Fibroblast of lung (primary cell): ENCODE measurements around the gene VPS25. TPM values are rescaled to one million over a fixed set of nuclear protein-coding genes. Genes with fewer than 3 reads are reported as not detected.
A peak's percentile ranks its signal among the peaks of the same experiment; 100 is the strongest.

Experiments used
- DNase-seq, 2 donors: peaks; one replicate each; pipeline versions ENCODE4 v3.0.0 to v3.0.0-alpha.2; 2010; ENCODE audit warnings: low read depth in 2 of 2
- H2AFZ ChIP-seq: 2 replicates; pipeline ENCODE4 v1.5.1; 2012; ENCODE audit warnings: low read length, control low read depth, inconsistent platforms
- H3K27ac ChIP-seq: 2 replicates; pipeline ENCODE4 v1.5.1; 2011; ENCODE audit warnings: low read length, control low read depth; ENCODE audit not compliant: insufficient read depth
- H3K27me3 ChIP-seq: 2 replicates; pipeline ENCODE4 v1.5.1; 2011; ENCODE audit warnings: mild to moderate bottlenecking, low read length; ENCODE audit not compliant: control insufficient read depth, insufficient read depth
- H3K36me3 ChIP-seq: 2 replicates; pipeline ENCODE4 v1.5.1; 2011; ENCODE audit warnings: low read length; ENCODE audit not compliant: control insufficient read depth, insufficient read depth
- H3K4me1 ChIP-seq: 2 replicates; pipeline ENCODE4 v1.5.1; 2011; ENCODE audit warnings: low read length; ENCODE audit not compliant: control insufficient read depth, insufficient read depth; ENCODE audit errors: extremely low read depth
- H3K4me2 ChIP-seq: 2 replicates; pipeline ENCODE4 v1.5.1; 2011; ENCODE audit warnings: low read length, control low read depth; ENCODE audit not compliant: insufficient read depth; ENCODE audit errors: extremely low read depth
- H3K4me3 ChIP-seq, 4 experiments: fragments of 200-600 bp in 1 of 4; sonication (generic) in 1 of 4; replicated peaks in 1 of 4; 2 replicates each; pipeline ENCODE4 v1.5.1; 2011 to 2016; ENCODE audit warnings: low read length in 4 of 4, low read depth in 3 of 4, mild to moderate bottlenecking in 3 of 4, control low read depth in 2 of 4, inconsistent platforms in 1 of 4, mixed read lengths in 1 of 4; ENCODE audit not compliant: insufficient read depth in 1 of 4; ENCODE audit errors: control extremely low read depth in 1 of 4
- H3K79me2 ChIP-seq: 2 replicates; pipeline ENCODE4 v1.5.1; 2012; ENCODE audit warnings: mild to moderate bottlenecking, low read length, inconsistent platforms; ENCODE audit not compliant: control insufficient read depth, insufficient read depth
- H3K9ac ChIP-seq: 2 replicates; pipeline ENCODE4 v1.5.1; 2011; ENCODE audit warnings: mild to moderate bottlenecking, low read length, control low read depth; ENCODE audit not compliant: insufficient read depth
- H3K9me3 ChIP-seq: 2 replicates; pipeline ENCODE4 v1.5.1; 2012; ENCODE audit warnings: low read depth, low read length; ENCODE audit not compliant: control insufficient read depth, insufficient read depth
- H4K20me1 ChIP-seq: 2 replicates; pipeline ENCODE4 v1.5.1; 2011; ENCODE audit warnings: low read length; ENCODE audit not compliant: control insufficient read depth, insufficient read depth; ENCODE audit errors: extremely low read depth
- CTCF ChIP-seq, 2 donors: IDR thresholded peaks in 1 of 2; conservative IDR thresholded peaks in 1 of 2; 1 replicate in 1 of 2; 2 replicates in 1 of 2; pipeline ENCODE4 v1.5.1; 2011 to 2012; ENCODE audit warnings: low read length in 2 of 2, control low read depth in 1 of 2, inconsistent platforms in 1 of 2, low read depth in 1 of 2, mild to moderate bottlenecking in 1 of 2
- EZH2 ChIP-seq: IDR thresholded peaks from 2 replicates; pipeline ENCODE4 v1.5.1; 2012; ENCODE audit warnings: low read length, control low read depth, mild to moderate bottlenecking; ENCODE audit errors: missing control alignments
- polyA minus RNA-seq: library from RNA; depleted of rRNA, polyadenylated mRNA; stranded (reverse); fragments of >200 nt; gene quantifications from 2 replicates; pipeline ENCODE4 v1.2.3, GENCODE V29; 2011; ENCODE audit warnings: low replicate concordance
- polyA plus RNA-seq, 2 donors: library from polyadenylated mRNA; depleted of rRNA in 1 of 2; stranded (reverse) in 1 of 2; unstranded in 1 of 2; fragments of >200 nt; gene quantifications; 2 replicates each; pipeline ENCODE4 v1.2.1, GENCODE V29; 2011 to 2012; ENCODE audit warnings: missing spikeins in 1 of 2
- total RNA-seq: library from RNA; depleted of rRNA; stranded (reverse); fragments of >200 nt; gene quantifications from 2 replicates; pipeline ENCODE4 v1.2.1, GENCODE V29; 2014

Gene VPS25
- total RNA-seq (43.6 and 44.7 TPM in 2 replicates), polyA plus RNA-seq (92.7 and 121 TPM in 2 replicates), polyA minus RNA-seq (40.8 and 74.3 TPM in 2 replicates)
- polyA plus RNA-seq (2012): 77.9 and 98.9 TPM in 2 replicates

GRCh38 chr17:42773290-42774035, at the start of gene VPS25:
Gene VPS25, plus strand, starts transcription at chr17:42773449. Its CDS starts 27 bp downstream, at chr17:42773476.
- Histone ChIP-seq H3K9me3 (no peaks in the 10 kb centered on the region), H3K79me2 (peaks cover 6% of the 10 kb centered on the region), H3K4me2 (peak within 1 kb of the TSS; percentile 100), H3K27ac (peak within 1 kb of the TSS; percentile 92), H3K4me1 (peaks cover 9% of the 10 kb centered on the region), H3K27me3 (no peaks in the 10 kb centered on the region), H3K36me3 (peaks cover 12% of the 10 kb centered on the region), H4K20me1 (no peaks in the 10 kb centered on the region), H3K9ac (peak within 1 kb of the TSS; percentile 88), H3K4me3 (peak within 1 kb of the TSS; percentile 92 to 100 (median 98)), H2AFZ (peak within 1 kb of the TSS; percentile 99)
- peak; percentile 19 to 39 for TF ChIP-seq CTCF (conservative IDR thresholded peaks at IDR 0.05 in 1 of 2, IDR thresholded peaks at IDR 0.05 in 1 of 2; ENCODE audit: low read depth in 1 of 2, low read length in 2 of 2)
- TF ChIP-seq EZH2: no peak
- DNase-seq: peak; percentile 86 to 91

- Histone ChIP-seq H3K27me3 (no peaks in the 10 kb centered on the region), H2AFZ (no peak overlapping the region), H3K4me1 (no peaks in the 10 kb centered on the region), H3K27ac (no peak overlapping the region), H3K4me3 (no peak overlapping the region), H3K9ac (no peak overlapping the region), H4K20me1 (no peaks in the 10 kb centered on the region), H3K79me2 (no peaks in the 10 kb centered on the region), H3K4me2 (no peak overlapping the region), H3K36me3 (peaks cover 4% of the 10 kb centered on the region), H3K9me3 (no peaks in the 10 kb centered on the region)
- DNase-seq: no peak
- TF ChIP-seq EZH2: no peak
- no peak for TF ChIP-seq CTCF (conservative IDR thresholded peaks at IDR 0.05 in 1 of 2, IDR thresholded peaks at IDR 0.05 in 1 of 2; ENCODE audit: low read depth in 1 of 2, low read length in 2 of 2)
Measured at GRCh38 chr17:42723636-42724035, 49.6 kb upstream of the VPS25 start.

GRCh38 chr17:42725143-42725542, 48.1 kb upstream of the VPS25 start:
- H3K4me3 ChIP-seq: no peak overlapping the region
- no peaks in the 10 kb centered on the region for H4K20me1 ChIP-seq
- H3K79me2 ChIP-seq: no peaks in the 10 kb centered on the region
- peaks cover 2% of the 10 kb centered on the region for H3K36me3 ChIP-seq
- DNase-seq: no peak
- H2AFZ ChIP-seq: no peak overlapping the region
- no peak overlapping the region for H3K4me2 ChIP-seq
- H3K4me1 ChIP-seq: no peaks in the 10 kb centered on the region
- H3K9me3 ChIP-seq: no peaks in the 10 kb centered on the region
- no peak overlapping the region for H3K9ac ChIP-seq
- TF ChIP-seq CTCF (conservative IDR thresholded peaks at IDR 0.05 in 1 of 2, IDR thresholded peaks at IDR 0.05 in 1 of 2; ENCODE audit: low read depth in 1 of 2, low read length in 2 of 2): no peak
- TF ChIP-seq EZH2: no peak
- no peak overlapping the region for H3K27ac ChIP-seq
- H3K27me3 ChIP-seq: no peaks in the 10 kb centered on the region
